WI38 (cell line): Measurements from ENCODE around the gene ENTPD2.

ENCODE experiments used
- H3K4me3 ChIP-seq: 2 replicates; pipeline ENCODE4 v1.5.1; 2011; ENCODE audit warnings: low read depth, mild to moderate bottlenecking, control low read depth, low read length
- CTCF ChIP-seq: IDR thresholded peaks from 2 replicates; pipeline ENCODE4 v1.5.1; 2012; ENCODE audit warnings: low read depth, mild to moderate bottlenecking, control low read depth, low read length

The ENTPD2 gene

GRCh38 chr9:137083394-137084004, 29.6 kb upstream of the ENTPD2 start:
- TF ChIP-seq CTCF: no peak
- H3K4me3 ChIP-seq: no peak overlapping the region

GRCh38 chr9:137082925-137083290, 29.0 kb upstream of the ENTPD2 start:
- no peak for TF ChIP-seq CTCF
- H3K4me3 ChIP-seq: no peak overlapping the region

GRCh38 chr9:137082222-137082924, 28.5 kb upstream of the ENTPD2 start:
- TF ChIP-seq CTCF: no peak
- no peak overlapping the region for H3K4me3 ChIP-seq

GRCh38 chr9:137080260-137081122, 26.6 kb upstream of the ENTPD2 start:
- TF ChIP-seq CTCF: no peak
- no peak overlapping the region for H3K4me3 ChIP-seq

GRCh38 chr9:137079401-137079787, 25.5 kb upstream of the ENTPD2 start:
- no peak overlapping the region for H3K4me3 ChIP-seq
- TF ChIP-seq CTCF: no peak

GRCh38 chr9:137078701-137079400, 25.0 kb upstream of the ENTPD2 start:
- H3K4me3 ChIP-seq: peak overlapping the region; percentile 67
- no peak for TF ChIP-seq CTCF
